KG1 (cell line): ENCODE results near the gene UBASH3B.
"Not testable (repeated sequence)": the region's sequence is repeated elsewhere in the genome, so short reads cannot be mapped to it uniquely, and the experiment has no call there.

Experiments used
- DNase-seq: peaks from one replicate; lab custom pipeline; 2025; lab: John Stamatoyannopoulos, UW

Gene UBASH3B

GRCh38 chr11:122852074-122852795, 196.7 kb downstream of the UBASH3B start:
- no peak for DNase-seq

- DNase-seq, result no peak
Observed at GRCh38 chr11:122852796-122853160, 197.3 kb downstream of the UBASH3B start.

GRCh38 chr11:122853261-122853660, 197.7 kb downstream of the UBASH3B start:
- no peak for DNase-seq

GRCh38 chr11:122853971-122854446, 198.5 kb downstream of the UBASH3B start:
- DNase-seq, result peak; percentile 69

GRCh38 chr11:122861631-122862030, 206.1 kb downstream of the UBASH3B start:
- DNase-seq, result no peak

- no peak for DNase-seq
Observed at GRCh38 chr11:122862091-122862490, 206.6 kb downstream of the UBASH3B start.

GRCh38 chr11:122863154-122863553, 207.6 kb downstream of the UBASH3B start:
- not testable (repeated sequence) for DNase-seq

- peak; percentile 39 for DNase-seq
Observed at GRCh38 chr11:122863704-122864326, 208.3 kb downstream of the UBASH3B start.
